HUDEP-2 (cell line): ENCODE measurements around the gene SPDL1.

Source experiments
- DNase-seq, 76 experiments: peaks; one replicate each; lab custom pipeline; 2025; ENCODE audit not compliant: unreplicated experiment in 76 of 76; lab: John Stamatoyannopoulos, UW

The SPDL1 gene

DNA sequence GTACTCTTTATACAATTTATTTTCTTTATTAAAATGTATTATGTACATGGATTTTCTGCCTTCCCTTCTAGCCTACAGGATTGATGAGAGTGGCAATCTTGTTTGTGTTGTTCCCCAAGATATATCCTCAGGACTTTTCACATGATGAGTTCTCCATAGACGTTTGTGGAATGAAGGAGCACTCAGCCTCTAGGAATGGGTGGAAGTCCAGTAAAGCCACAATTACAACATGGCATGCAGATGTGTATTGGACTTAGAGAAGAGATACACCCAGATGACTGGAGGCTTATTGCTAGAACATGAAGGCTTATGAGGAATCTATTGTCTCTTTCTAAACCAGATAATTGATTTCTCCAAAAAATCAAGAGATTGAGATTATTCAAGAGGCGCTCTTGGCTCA is 45.3 kb downstream of the SPDL1 start:
- DNase-seq, result no peak

DNA sequence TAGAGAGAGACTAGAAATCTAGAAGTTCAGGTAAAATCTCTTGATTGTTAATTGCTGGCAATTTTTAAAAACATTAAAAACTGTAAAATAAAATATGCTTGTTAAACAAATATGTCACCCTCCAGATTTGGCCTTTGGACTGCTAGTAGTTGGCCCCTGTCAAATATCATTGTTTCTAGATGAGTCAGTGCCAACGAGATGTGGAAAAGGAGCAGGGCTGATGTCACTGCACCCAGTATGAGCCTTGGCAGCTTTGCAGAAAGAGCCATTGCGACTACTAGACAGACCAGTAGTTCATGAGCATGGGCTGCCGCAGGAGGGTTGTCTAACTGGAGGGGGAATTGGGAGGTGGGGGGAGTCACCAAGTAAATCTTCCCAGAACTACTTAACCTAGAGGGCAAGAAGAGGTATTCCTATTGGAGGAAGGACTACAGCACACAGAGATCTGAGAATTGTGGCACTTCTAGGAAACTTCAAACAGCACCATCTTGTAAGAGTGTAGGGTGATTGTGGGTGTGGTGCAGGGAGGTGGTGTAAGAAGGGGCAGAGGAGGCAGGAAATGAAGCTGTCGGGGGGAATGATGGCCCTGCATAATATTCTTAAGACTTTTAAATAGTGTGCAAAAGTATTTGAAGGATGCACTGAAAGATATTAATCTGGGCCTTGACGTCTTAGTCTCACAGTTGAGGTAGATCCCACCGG is 46.4 kb downstream of the SPDL1 start:
- DNase-seq, result no peak

DNA sequence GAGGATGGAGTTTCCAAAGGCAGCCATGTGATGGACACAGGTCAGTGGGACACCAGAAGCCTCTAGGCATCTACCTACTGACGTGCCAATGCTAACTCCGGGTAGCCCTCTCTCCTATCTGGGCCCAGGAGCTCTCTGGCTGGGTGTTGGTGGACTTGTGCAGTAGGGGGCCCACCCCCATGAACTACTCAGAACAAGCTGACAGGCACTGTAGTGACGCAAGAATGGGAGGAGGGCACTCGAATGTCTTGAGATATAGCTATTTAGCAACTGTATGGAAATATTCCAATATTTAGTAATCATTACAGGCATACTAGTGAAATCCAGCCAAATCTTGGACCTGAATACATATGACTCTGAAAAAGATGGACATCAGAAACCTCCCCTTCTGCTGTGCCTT is 47.8 kb downstream of the SPDL1 start:
- no peak for DNase-seq

DNA sequence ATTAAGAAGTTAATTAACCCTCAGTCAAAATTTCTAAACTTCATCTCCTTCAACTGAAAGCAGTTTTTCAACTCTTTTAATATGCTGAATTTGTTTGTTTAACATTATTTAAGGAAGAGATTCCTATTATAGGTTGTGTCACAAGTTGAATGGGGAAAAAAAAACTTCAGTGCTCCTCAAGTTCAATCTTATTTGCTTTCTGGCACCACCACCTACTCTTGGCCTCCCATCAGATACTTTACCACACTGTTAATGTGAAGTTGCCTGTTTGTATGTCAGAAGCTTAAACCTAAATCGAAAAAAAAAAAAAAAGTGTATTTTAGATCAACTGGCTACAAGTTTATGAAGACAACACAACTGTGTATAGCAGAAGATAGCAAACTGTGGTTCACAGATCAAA is 49.4 kb downstream of the SPDL1 start:
- no peak for DNase-seq

DNA sequence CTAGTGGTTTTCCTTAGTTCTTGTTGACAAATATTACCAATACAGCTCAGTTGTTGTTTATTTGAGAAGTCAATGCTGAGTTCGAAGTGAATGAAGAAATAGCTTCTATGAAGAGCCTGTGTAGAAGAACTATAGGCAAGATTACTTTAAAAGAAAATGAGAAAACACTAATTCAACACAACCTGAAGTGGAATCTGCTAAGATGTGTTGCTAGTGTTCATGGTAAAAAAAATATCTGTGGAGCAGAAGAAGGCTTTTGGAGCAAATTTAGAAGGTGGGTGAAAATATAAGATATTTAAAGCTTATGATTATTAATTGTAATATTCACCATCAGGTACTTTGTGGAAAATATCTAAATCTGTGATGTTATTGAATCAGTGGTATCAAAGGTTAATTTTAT is 51.0 kb downstream of the SPDL1 start:
- DNase-seq, result no peak

DNA sequence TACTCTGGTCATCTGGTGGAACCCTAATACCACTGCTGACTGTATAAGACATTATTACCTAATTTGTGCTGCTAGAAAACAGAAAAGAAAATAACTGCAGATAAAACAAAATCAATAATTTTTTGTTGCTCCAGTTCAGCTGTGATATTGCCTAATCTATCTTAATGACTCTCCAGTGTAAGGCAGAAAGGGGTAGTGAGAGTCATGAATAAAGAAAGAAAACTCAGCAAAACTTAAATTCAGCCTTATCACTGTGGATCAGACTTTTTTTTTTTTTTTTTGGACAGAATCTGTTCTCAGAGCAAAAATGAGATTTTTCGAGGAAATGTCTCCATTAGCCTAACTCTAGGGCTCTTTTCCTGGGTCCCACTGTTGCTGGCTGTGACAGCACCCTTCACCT is 52.4 kb downstream of the SPDL1 start:
- no peak for DNase-seq

DNA sequence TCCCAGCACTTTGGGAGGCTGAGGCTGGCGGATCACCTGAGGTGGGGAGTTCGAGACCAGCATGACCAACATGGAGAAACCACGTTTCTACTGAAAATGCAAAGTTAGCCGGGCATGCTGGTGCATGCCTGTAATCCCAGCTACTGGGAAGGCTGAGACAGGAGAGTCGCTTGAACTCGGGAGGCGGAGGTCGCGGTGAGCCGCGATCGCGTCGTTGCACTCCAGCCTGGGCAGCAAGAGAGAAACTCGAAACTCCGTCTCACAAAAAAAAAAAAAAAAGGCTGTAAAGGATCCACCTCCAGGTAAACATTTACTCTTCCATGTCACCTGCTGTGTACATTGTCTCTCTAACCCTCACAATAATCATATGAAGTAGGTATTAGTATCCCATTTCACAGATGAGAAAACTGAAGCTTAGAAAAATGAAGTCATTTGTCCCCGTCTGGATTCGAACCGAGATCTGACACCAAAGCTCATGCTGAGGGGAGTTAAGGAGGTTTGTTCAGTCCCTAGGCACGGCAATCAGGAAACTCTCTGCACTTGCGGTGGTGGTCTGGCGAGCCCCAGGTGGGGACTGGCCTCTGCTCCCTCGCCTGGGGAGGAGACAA is 53.0 kb downstream of the SPDL1 start:
- no peak for DNase-seq

DNA sequence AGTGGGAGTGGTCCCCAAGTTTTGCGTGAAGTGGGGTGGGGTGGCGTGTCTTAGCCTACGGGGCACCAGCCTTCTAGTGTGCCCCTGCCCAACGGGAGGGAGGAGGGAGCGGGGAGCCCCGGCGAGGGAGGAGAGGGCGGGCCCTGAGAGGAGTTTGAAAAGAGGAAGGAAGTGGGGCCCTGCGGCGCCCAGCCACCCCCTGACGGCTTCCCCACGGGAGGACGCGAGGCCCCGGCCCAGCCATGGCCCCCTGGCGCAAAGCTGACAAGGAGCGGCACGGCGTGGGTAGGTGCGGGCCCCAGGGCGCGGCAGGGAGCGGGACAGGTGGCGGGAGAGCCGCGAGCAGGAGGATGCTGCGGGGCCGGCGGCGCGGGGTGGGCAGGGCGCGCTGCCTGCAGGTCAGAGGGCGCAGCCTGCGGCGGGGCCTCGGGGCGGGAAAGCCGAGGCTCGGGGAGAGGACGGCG is 53.5 kb downstream of the SPDL1 start, which contains the start of gene DOCK2:
Gene DOCK2, plus strand, starts transcription at position 191 of the 464 bp plus-strand sequence. Its CDS starts 52 bp downstream, at position 243.
- DNase-seq, result peak in 32 of 76 experiments; percentile 2 to 54 (median 24)

DNA sequence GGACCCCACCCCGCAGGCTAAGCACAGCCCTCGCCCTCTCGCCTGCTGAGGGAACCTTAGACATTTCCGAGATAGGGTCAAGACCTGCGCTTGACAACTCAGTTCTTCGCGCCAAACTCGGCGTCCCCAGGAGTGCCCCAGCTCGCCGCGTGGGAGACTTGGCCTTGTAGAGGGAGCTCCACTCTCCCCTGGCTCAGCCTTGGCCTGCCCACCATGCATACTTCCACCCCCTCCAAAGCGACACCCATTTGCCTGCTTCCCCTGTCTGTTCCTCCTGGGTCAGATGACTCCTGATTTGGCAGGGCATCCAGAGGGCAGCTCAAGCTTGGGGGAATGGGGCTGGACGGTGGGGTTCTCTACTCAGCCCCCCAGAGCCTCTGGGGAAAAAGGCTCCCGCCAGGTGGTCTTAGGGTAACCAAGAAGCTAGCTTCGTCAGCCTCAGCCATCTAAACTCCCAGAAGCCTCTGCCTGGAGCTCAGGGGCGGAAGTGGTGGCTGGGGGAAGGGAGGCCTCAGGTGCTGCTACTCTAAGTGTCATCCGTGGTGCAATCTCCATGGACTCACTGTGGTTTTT is 54.1 kb downstream of the SPDL1 start:
- DNase-seq, result peak in 6 of 76 experiments; percentile 4 to 28 (median 8)

DNA sequence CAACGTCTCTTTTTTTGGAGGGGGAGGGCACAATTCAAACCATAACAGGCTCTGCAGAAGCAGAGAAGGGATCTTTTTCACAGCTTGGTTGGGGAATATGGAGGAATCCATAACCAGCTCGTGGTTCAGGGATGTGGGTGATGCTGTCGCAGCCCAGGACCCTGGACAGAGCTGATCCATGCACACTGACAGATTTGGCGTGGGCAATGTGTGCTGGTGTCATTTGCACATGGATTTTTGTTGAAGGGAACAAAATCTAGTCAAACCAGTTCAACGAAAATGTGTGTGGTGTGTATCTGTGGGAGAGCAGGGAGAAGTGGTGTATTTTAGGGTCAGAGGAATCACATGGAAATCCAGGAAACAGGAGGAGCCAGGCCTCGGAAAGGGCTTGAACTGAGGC is 57.7 kb downstream of the SPDL1 start:
- no peak for DNase-seq

DNA sequence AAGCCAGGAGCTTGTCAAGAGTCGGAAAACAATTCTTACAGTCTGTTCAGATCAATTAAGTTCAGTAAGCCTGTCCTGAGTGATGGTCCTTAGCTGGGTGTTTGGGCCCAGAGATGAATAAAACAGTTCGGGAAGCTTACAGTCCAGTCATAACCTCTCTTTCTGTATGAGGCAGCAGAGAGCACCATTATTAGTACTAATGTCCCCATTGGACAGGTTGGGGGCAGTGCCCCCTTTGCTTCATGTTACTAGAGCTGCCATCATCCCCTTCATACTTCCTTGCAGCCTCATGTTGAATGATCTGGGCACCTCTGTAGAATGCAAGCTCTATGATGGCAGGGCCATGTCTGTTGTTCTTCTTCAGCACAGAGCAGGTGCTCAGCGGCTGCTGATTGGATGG is 63.3 kb downstream of the SPDL1 start:
- DNase-seq, result no peak

DNA sequence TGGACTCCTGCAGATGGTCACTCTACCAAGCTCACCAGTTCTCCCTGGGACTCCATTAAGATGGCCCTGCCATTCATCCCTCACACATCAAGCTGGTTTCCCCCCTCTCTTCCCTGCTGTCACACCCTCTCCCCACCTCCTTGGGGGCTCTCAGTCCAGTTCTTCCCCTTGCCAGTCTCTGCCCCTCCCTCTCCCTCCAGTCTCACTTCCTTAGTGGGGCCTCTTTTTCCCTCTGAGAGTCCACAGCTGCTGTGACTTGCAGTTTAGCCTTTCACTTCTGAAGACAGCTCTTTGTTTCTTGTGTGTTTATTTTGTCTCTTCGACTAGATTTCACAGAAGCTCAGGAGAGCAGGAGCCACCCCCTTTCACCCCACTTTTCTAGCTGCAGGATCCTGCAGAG is 64.0 kb downstream of the SPDL1 start:
- no peak for DNase-seq

DNA sequence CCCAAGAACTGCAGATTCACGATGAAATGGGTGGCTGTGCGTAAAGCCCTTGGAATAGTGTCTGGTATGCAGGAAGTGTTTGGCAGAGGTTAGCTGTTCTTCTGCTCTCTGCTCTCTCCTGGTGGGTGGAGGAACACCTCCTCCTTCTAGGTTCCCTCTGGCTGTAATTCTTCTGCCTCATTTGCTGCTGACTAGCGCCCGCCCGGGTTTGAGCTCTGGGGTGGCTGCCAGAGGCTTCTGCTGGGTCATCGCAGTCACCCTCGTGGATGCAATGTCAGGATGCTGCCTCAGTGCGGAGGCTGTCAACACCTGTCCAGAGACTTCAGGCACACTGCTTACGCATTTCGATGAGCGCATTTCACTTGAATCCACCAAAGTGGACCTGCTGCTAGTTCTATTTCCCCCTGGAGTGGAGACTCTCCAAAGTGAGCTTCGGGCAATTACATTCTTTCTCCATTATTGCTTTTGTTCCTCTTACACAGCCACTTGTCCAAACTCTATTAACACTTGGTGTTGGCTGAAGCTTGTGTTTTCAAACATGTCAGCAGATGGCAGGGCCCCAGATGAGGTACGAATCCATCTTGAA is 65.2 kb downstream of the SPDL1 start:
- DNase-seq, result peak in 1 of 76 experiments; percentile 6

DNA sequence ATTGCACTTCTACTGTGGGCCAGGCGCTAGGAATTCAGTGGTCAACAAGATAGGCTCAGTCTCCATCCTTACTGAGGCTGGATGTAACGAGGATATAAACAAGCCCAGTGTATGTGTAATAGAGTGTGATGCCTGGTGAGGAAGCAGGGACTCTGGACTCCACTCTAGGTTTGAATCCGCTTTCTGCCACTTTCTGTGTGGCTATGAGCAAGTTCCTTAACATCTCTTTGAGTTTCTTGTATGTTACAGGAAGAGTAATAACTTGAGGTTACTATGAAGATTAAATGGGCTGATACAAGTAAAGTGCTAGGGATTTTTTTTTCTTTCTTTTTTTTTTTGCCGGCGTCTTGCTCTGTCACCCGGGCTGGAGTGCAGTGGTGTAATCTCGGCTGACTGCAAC is 65.9 kb downstream of the SPDL1 start:
- no peak for DNase-seq

DNA sequence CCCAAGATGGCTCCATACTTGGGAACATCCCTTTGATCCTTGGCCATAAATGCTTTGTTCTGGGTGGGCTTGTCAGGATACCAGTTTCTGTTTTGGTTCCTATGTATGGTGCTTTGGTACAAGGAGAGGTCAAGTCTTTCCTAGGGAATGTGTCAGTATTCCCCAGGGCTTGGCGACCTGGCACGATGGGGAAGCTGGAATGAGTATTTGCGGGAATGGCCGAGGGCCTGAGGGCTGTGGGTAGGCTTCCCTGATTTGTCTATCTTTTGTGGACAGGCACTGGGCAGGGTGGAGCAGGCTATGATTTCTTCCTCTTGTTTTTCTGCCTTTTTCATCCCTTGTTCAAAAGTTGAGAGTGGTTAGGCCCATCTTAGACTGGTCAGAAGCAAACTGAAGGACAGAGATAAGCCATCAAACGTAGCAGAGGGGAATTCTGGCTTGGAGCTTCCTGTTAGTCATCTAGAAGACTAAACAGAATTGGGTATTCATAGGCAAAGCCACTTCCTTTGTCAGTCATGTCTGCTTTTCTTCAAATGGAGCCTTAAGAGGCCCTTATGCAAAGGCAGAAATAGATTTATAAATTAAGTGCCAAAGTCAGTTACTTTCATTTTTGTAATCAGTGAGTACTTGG is 67.2 kb downstream of the SPDL1 start:
- DNase-seq, result peak in 3 of 76 experiments; percentile 1 to 7 (median 3)

DNA sequence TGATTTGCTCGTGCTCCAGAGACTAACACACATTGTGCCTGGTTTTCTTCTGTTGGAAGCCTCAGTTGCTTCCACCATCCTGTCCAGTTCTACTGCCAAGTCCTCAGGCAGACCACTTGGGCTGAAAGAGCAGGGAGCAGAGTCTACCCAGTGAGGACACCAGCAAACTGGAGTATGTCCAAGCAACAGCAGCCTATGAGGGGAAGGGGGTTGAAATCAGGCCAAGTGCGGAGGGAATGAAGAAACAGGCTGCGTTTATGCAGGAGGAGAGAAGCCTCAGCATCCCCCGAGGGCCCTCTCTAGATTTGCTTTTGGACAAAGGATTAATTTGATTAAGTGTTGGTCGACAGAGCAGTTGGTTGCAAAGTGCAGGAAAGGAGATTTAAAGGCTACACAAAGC is 68.0 kb downstream of the SPDL1 start:
- DNase-seq, result no peak

DNA sequence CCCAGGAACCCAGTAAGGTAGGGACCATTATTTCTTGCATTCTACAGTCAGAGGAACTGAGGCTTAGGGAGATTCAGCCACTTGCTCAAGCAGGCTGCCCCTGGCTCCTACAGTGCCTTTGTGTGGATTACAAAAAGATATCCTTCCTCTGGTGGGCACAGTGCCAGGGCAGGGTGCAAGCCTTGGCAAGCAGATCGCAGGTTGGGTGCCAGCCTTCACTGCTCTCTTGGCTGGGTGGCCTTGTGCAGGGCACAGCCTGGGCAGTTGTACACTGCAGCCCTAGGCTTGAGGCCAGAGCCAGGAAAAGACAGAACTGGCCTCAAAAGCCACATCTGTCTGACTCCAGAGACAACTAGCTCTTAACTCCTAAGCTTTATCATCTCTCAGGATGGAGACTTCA is 68.5 kb downstream of the SPDL1 start:
- peak in 5 of 76 experiments; percentile 5 to 16 (median 7) for DNase-seq

DNA sequence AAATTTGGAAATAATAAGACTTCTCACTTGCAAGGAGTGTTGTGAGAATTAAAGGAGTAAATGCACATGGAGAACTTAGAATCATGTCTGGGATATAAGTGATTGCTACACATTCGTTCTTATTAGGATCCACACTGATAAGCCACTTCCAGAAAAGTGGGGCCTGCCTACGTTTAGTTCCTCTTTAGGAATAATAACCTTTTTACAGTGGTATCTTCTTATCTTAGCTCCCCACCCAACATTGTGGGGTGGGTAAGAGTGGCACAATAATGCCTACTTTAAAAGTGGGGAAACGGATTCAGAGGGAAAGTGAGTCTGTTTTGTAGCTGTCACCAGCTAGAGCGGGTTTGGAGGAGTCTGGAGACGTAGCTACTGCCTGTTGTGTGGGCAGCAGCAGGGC is 69.5 kb downstream of the SPDL1 start:
- no peak for DNase-seq
